ENCODE results near the gene NPPA. TPM values are rescaled to one million over a fixed set of nuclear protein-coding genes. Genes with fewer than 3 reads are reported as not detected.

NPPA gene
- polyA plus RNA-seq, 1 of the 3 experiments (the other 2 are of a cell fraction): not detected

GRCh38 chr1:11888877-11889208, 41.3 kb upstream of the NPPA start:
- H3K9me3 ChIP-seq: no peaks in the 10 kb centered on the region
- H3F3A ChIP-seq (replicated peaks; ENCODE audit: insufficient read depth): no peaks in the 10 kb centered on the region
- H2AFZ ChIP-seq (ENCODE audit: low read depth): no peak overlapping the region
- peaks cover 0 to 8% of the 10 kb centered on the region in 2 experiments; a peak in 1 of 4 replicates for H3K4me1 ChIP-seq (ENCODE audit: control insufficient read depth in 1 of 2, insufficient read depth in 2 of 2, low read depth in 1 of 2, low read length in 1 of 2)
- DNase-seq: no peak
- no peaks in the 10 kb centered on the region for H3K9me2 ChIP-seq
- no peaks in the 10 kb centered on the region for H4K20me1 ChIP-seq (ENCODE audit: insufficient read depth)
- 10% methylated on average over 2 of the region's 3 CpGs for WGBS (ENCODE audit: low lambda C conversion rate)
- CTCF ChIA-PET: interaction anchor here (1.1 to 5.3 kb wide), 2 partner anchors 49 to 236 kb away, joined by 3 to 48 read pairs; no protein-coding TSS in a partner anchor
- no peak overlapping the region for H3K27ac ChIP-seq (ENCODE audit: low read depth in 2 of 2, low read length in 1 of 2)
- no peaks in the 10 kb centered on the region for H3K36me3 ChIP-seq (replicated peaks in 1 of 2; ENCODE audit: control insufficient read depth in 1 of 2, insufficient read depth in 2 of 2, low read length in 1 of 2)
- POLR2A ChIA-PET: interaction anchor here (1.0 kb wide), 1 partner anchor 20 kb away, joined by 3 read pairs; no protein-coding TSS in a partner anchor
- H3K4me3 ChIP-seq (ENCODE audit: low read depth in 2 of 2, low read length in 1 of 2): no peak overlapping the region
- TF ChIP-seq TCF12 (IDR thresholded peaks at IDR 0.05): no peak
- TF ChIP-seq EP300 (IDR thresholded peaks at IDR 0.05; ENCODE audit: borderline replicate concordance in 1 of 2, low read depth in 1 of 2, low read length in 1 of 2): no peak
- no peak for TF ChIP-seq ZBTB33 (IDR thresholded peaks at IDR 0.05; ENCODE audit: borderline replicate concordance, low read depth)
- no peak for TF ChIP-seq MAX (IDR thresholded peaks at IDR 0.05; ENCODE audit: low read depth)
- 0 out of 2 replicates have a peak, but pooled peaks cover 6% of the 10 kb centered on the region for H3K27me3 ChIP-seq (ENCODE audit: insufficient read depth)
- H3K9ac ChIP-seq: no peak overlapping the region
- no peaks in the 10 kb centered on the region for H3K79me2 ChIP-seq (ENCODE audit: insufficient read depth)
- no peak overlapping the region for H3K4me2 ChIP-seq

- Histone ChIP-seq H3K79me2 (ENCODE audit: insufficient read depth) (no peaks in the 10 kb centered on the region), H3K27me3 (ENCODE audit: insufficient read depth) (0 out of 2 replicates have a peak, but pooled peaks cover 6% of the 10 kb centered on the region), H3F3A (replicated peaks; ENCODE audit: insufficient read depth) (no peaks in the 10 kb centered on the region), H3K4me1 (ENCODE audit: control insufficient read depth in 1 of 2, insufficient read depth in 2 of 2, low read depth in 1 of 2, low read length in 1 of 2) (peaks cover 0 to 11% of the 10 kb centered on the region in 2 experiments; a peak in 1 of 4 replicates), H3K27ac (ENCODE audit: low read depth in 2 of 2, low read length in 1 of 2) (no peak overlapping the region), H3K9me3 (no peaks in the 10 kb centered on the region), H3K9me2 (no peaks in the 10 kb centered on the region), H3K36me3 (replicated peaks in 1 of 2; ENCODE audit: control insufficient read depth in 1 of 2, insufficient read depth in 2 of 2, low read length in 1 of 2) (no peaks in the 10 kb centered on the region), H4K20me1 (ENCODE audit: insufficient read depth) (no peaks in the 10 kb centered on the region), H2AFZ (ENCODE audit: low read depth) (no peak overlapping the region), H3K4me2 (no peak overlapping the region), H3K9ac (no peak overlapping the region), H3K4me3 (ENCODE audit: low read depth in 2 of 2, low read length in 1 of 2) (no peak overlapping the region)
- no peak for TF ChIP-seq ZBTB33 (IDR thresholded peaks at IDR 0.05; ENCODE audit: borderline replicate concordance, low read depth)
- no peak for TF ChIP-seq FOXJ3 (CRISPR knock-in tag; IDR thresholded peaks at IDR 0.05)
- TF ChIP-seq MXI1 (IDR thresholded peaks at IDR 0.05; ENCODE audit: low read depth, low read length): no peak
- no peak for TF ChIP-seq TAF1 (IDR thresholded peaks at IDR 0.05; ENCODE audit: borderline replicate concordance, low read depth, low read length)
- TF ChIP-seq MEF2A (IDR thresholded peaks at IDR 0.05; ENCODE audit: borderline replicate concordance, low read depth): no peak
- TF ChIP-seq NRF1 (IDR thresholded peaks at IDR 0.05; ENCODE audit: low read depth, low read length): no peak
- DNase-seq: no peak
- 65% methylated on average over 11 of the region's 15 CpGs for WGBS (ENCODE audit: low lambda C conversion rate)
- ChIA-PET POLR2A (interaction anchor here (1.0 to 1.1 kb wide), 2 partner anchors 20 to 46 kb away, joined by 3 read pairs; no protein-coding TSS in a partner anchor), CTCF (interaction anchor here (1.1 to 5.3 kb wide), 3 partner anchors 19 to 236 kb away, joined by 3 to 48 read pairs (median 7); no protein-coding TSS in a partner anchor)
These were observed 40.8 kb upstream of the NPPA start for GRCh38 chr1:11888206-11888876.

Data from SK-N-SH (cell line).